CD14-positive monocyte (primary cell): ENCODE measurements around the gene MBNL3. TPM values are rescaled to one million over a fixed set of nuclear protein-coding genes. Genes with fewer than 3 reads are reported as not detected.

Experiments
- DNase-seq, 3 donors: peaks; one replicate each; pipeline ENCODE4 v3.0.0-alpha.2; 2011 to 2022
- H2AFZ ChIP-seq: 2 replicates; pipeline ENCODE4 v1.6.0; 2012; ENCODE audit warnings: mild to moderate bottlenecking, low read depth, low read length, inconsistent platforms; ENCODE audit not compliant: insufficient read depth, poor library complexity, severe bottlenecking
- H3K27ac ChIP-seq, 2 donors: 1 replicate in 1 of 2; 2 replicates in 1 of 2; pipeline ENCODE4 v1.5.1; 2012 to 2013; ENCODE audit warnings: low read length in 2 of 2, control low read depth in 1 of 2, inconsistent platforms in 1 of 2, low read depth in 1 of 2, mild to moderate bottlenecking in 1 of 2
- H3K27me3 ChIP-seq, 2 donors: one replicate each; pipeline versions ENCODE4 v1.6.0 to v1.6.1; 2011 to 2013; ENCODE audit warnings: low read length in 2 of 2; ENCODE audit not compliant: control insufficient read depth in 2 of 2, insufficient read depth in 2 of 2
- H3K36me3 ChIP-seq, 2 donors: replicated peaks in 1 of 2; 1 replicate in 1 of 2; 2 replicates in 1 of 2; pipeline versions ENCODE4 v1.5.1 to v1.6.1; 2012 to 2013; ENCODE audit warnings: low read length in 2 of 2, control low read depth in 1 of 2, inconsistent platforms in 1 of 2, mild to moderate bottlenecking in 1 of 2; ENCODE audit not compliant: insufficient read depth in 2 of 2, control insufficient read depth in 1 of 2
- H3K4me1 ChIP-seq, 2 donors: 1 replicate in 1 of 2; 2 replicates in 1 of 2; pipeline versions ENCODE4 v1.5.1 to v1.6.1; 2012 to 2013; ENCODE audit warnings: low read length in 2 of 2, control low read depth in 1 of 2, inconsistent platforms in 1 of 2, mild to moderate bottlenecking in 1 of 2, moderate library complexity in 1 of 2; ENCODE audit not compliant: insufficient read depth in 2 of 2, control insufficient read depth in 1 of 2
- H3K4me2 ChIP-seq: replicated peaks from 2 replicates; pipeline ENCODE3; 2012; ENCODE audit warnings: low read length, moderate library complexity, mild to moderate bottlenecking; ENCODE audit not compliant: poor library complexity, severe bottlenecking; ENCODE audit errors: extremely low read depth
- H3K4me3 ChIP-seq, 3 experiments: fragments of 200-600 bp in 1 of 3; sonication (generic) in 1 of 3; replicated peaks in 1 of 3; 1 replicate in 2 of 3; 2 replicates in 1 of 3; pipeline ENCODE4 v1.5.1; 2011 to 2013; ENCODE audit warnings: low read length in 3 of 3, mild to moderate bottlenecking in 3 of 3, control low read depth in 2 of 3, low read depth in 2 of 3, inconsistent platforms in 1 of 3, moderate library complexity in 1 of 3
- H3K79me2 ChIP-seq: 2 replicates; pipeline ENCODE4 v1.6.0; 2012; ENCODE audit warnings: mild to moderate bottlenecking, control low read depth, inconsistent platforms, low read length, moderate library complexity; ENCODE audit not compliant: insufficient read depth
- H3K9ac ChIP-seq: 2 replicates; pipeline ENCODE4 v1.6.0; 2017; ENCODE audit warnings: low read length, mild to moderate bottlenecking; ENCODE audit not compliant: insufficient read depth, poor library complexity, severe bottlenecking
- H3K9me3 ChIP-seq, 2 donors: replicated peaks in 1 of 2; 1 replicate in 1 of 2; 2 replicates in 1 of 2; pipeline versions ENCODE4 v1.5.1 to v1.6.1; 2012 to 2013; ENCODE audit warnings: low read length in 2 of 2, control low read depth in 1 of 2; ENCODE audit not compliant: control insufficient read depth in 1 of 2, insufficient read depth in 1 of 2
- H4K20me1 ChIP-seq: 2 replicates; pipeline ENCODE4 v1.6.0; 2012; ENCODE audit warnings: mild to moderate bottlenecking, low read length, control low read depth, moderate library complexity; ENCODE audit not compliant: insufficient read depth
- H3K27ac Mint-ChIP-seq, 7 donors: one replicate each; pipeline ENCODE4 v1.8.0; 2020; ENCODE audit warnings: mild to moderate bottlenecking in 7 of 7, mixed read lengths in 7 of 7, moderate library complexity in 6 of 7, inconsistent platforms in 2 of 7
- H3K27me3 Mint-ChIP-seq, 3 donors: one replicate each; pipeline ENCODE4 v1.8.0; 2021 to 2022; ENCODE audit warnings: low read depth in 3 of 3, mild to moderate bottlenecking in 3 of 3, mixed read lengths in 3 of 3, moderate library complexity in 3 of 3, inconsistent platforms in 1 of 3
- H3K36me3 Mint-ChIP-seq, 2 donors: one replicate each; pipeline ENCODE4 v1.8.0; 2020; ENCODE audit warnings: mixed read lengths in 2 of 2, inconsistent platforms in 1 of 2, mild to moderate bottlenecking in 1 of 2
- H3K4me1 Mint-ChIP-seq: one replicate; pipeline ENCODE4 v1.8.0; 2020; ENCODE audit warnings: mild to moderate bottlenecking, mixed read lengths
- H3K4me3 Mint-ChIP-seq, 2 donors: one replicate each; pipeline ENCODE4 v1.8.0; 2020; ENCODE audit warnings: mild to moderate bottlenecking in 2 of 2, mixed read lengths in 2 of 2, moderate library complexity in 1 of 2
- H3K9me3 Mint-ChIP-seq, 7 donors: one replicate each; pipeline ENCODE4 v1.8.0; 2020 to 2022; ENCODE audit warnings: mixed read lengths in 7 of 7, mild to moderate bottlenecking in 6 of 7, moderate library complexity in 6 of 7, inconsistent platforms in 2 of 7
- WGBS: methylation state at CpG from one replicate; pipeline ENCODE4 v1.1.5; 2013; ENCODE audit warnings: missing lambda C conversion rate; ENCODE audit not compliant: insufficient coverage; 5-methylcytosine and 5-hydroxymethylcytosine counted together
- intact Hi-C, 2 donors: fragments of 100-400 bp; cut with micrococcal nuclease; formaldehyde crosslinking; loops; one replicate each; pipeline versions ENCODE4 v1.15.0 to v1.15.1; 2023
- polyA plus RNA-seq, 3 donors: library from polyadenylated mRNA; depleted of rRNA in 1 of 3; unstranded in 2 of 3; stranded (reverse) in 1 of 3; fragments of 300-500 nt in 2 of 3; fragments of >200 nt in 1 of 3; fragmentation: Illumina TruSeq in 2 of 3; gene quantifications; 1 replicate in 2 of 3; 2 replicates in 1 of 3; pipeline ENCODE4 v1.2.3, GENCODE V29; 2012 to 2021
- TF ChIP-seq, protein P1 (sequence below): fragments of 200-600 bp; IDR thresholded peaks from one replicate; pipeline ENCODE4 v1.8.0; 2022; ENCODE audit warnings: antibody characterized with exemption, mild to moderate bottlenecking

The MBNL3 gene
- polyA plus RNA-seq, 3 donors: 7.4 to 32.8 (median 22.4) TPM

DNA sequence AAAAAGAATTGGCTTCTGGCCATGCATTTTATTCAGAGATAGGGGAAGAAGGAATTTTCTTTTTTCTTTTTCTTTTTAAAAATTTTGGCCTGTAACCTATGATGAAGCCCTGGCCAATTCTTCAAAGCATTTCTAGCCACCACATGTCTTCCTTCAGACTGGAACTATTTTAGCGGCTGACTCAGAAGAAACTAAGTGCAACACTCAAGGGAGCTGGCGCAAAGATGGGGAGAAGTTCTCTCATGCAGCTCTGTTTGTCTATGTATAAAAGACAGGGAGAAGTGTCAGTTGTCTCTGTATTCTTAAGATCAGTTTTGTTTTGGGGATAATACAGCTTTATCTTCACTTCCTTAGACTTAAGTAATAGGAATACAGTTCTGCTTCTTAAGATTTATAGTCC is 46.1 kb downstream of the MBNL3 start:
- intact Hi-C loops: no loop called here
- H3K27me3 Mint-ChIP-seq: peaks cover 0 to 4% (median 0%) of the 10 kb centered on the region in 3 donors

DNA sequence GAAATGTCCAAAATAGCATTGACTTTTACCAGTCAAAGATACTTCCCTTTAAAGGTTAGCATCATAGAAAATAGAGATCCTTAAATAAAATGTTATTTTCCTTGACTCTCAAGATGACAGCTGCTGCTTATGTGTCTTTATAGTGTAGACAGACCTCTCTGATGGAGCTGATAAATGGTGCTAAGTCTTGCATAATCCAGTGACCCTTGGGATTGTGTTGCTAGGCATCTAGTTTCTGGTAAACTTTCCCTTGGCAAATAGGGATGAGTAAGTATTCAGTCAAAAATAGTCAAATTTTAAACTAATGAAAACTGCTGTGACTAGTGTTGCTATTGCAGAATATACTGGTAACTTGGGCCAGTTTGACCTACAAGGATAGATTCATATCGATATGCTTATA is 53.6 kb downstream of the MBNL3 start:
- peaks cover 0 to 2% (median 0%) of the 10 kb centered on the region in 3 donors for H3K27me3 Mint-ChIP-seq
- H3K4me3 Mint-ChIP-seq: no peak overlapping the region
- H3K79me2 ChIP-seq: no peaks in the 10 kb centered on the region
- no peak overlapping the region for H3K27ac ChIP-seq
- no peak overlapping the region for H2AFZ ChIP-seq
- WGBS: no CpG with 5 or more reads among the region's 1 CpG
- H3K36me3 Mint-ChIP-seq: peaks cover 0 to 3% of the 10 kb centered on the region in 2 donors
- intact Hi-C loops: no loop called here
- TF ChIP-seq, protein P1, sequence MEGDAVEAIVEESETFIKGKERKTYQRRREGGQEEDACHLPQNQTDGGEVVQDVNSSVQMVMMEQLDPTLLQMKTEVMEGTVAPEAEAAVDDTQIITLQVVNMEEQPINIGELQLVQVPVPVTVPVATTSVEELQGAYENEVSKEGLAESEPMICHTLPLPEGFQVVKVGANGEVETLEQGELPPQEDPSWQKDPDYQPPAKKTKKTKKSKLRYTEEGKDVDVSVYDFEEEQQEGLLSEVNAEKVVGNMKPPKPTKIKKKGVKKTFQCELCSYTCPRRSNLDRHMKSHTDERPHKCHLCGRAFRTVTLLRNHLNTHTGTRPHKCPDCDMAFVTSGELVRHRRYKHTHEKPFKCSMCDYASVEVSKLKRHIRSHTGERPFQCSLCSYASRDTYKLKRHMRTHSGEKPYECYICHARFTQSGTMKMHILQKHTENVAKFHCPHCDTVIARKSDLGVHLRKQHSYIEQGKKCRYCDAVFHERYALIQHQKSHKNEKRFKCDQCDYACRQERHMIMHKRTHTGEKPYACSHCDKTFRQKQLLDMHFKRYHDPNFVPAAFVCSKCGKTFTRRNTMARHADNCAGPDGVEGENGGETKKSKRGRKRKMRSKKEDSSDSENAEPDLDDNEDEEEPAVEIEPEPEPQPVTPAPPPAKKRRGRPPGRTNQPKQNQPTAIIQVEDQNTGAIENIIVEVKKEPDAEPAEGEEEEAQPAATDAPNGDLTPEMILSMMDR: no peak
- H3K4me3 ChIP-seq: no peak overlapping the region
- H3K4me2 ChIP-seq: no peak overlapping the region
- peaks cover 2% of the 10 kb centered on the region for H3K4me1 Mint-ChIP-seq
- no peak overlapping the region for H3K9ac ChIP-seq
- H3K4me1 ChIP-seq: no peaks in the 10 kb centered on the region
- peaks cover 0 to 1% (median 0%) of the 10 kb centered on the region in 7 donors for H3K9me3 Mint-ChIP-seq
- H4K20me1 ChIP-seq: no peaks in the 10 kb centered on the region
- peaks cover 0 to 3% of the 10 kb centered on the region in 2 donors for H3K27me3 ChIP-seq
- H3K36me3 ChIP-seq: no peaks in the 10 kb centered on the region
- no peaks in the 10 kb centered on the region for H3K9me3 ChIP-seq
- DNase-seq: no peak
- no peak overlapping the region for H3K27ac Mint-ChIP-seq

More for the DNA sequence above, 46.1 kb downstream of the MBNL3 start:
- Histone ChIP-seq H3K4me2 (peak overlapping the region; percentile 40), H3K9me3 (no peaks in the 10 kb centered on the region), H3K4me1 (peaks cover 27 to 28% of the 10 kb centered on the region in 2 donors), H3K79me2 (no peaks in the 10 kb centered on the region), H3K4me3 (peak overlapping the region in 1 of 3 experiments; percentile 15), H3K36me3 (no peaks in the 10 kb centered on the region), H3K9ac (no peak overlapping the region), H3K27ac (peak overlapping the region in 1 of 2 donors; percentile 66), H2AFZ (no peak overlapping the region), H4K20me1 (no peaks in the 10 kb centered on the region), H3K27me3 (peaks cover 0 to 3% of the 10 kb centered on the region in 2 donors)
- Mint-ChIP-seq H3K27ac (peak overlapping the region in 6 of 7 donors; percentile 40 to 77 (median 68)), H3K36me3 (no peaks in the 10 kb centered on the region), H3K4me3 (no peak overlapping the region), H3K4me1 (peaks cover 32% of the 10 kb centered on the region), H3K9me3 (peaks cover 0 to 13% (median 5%) of the 10 kb centered on the region in 7 donors)
- TF ChIP-seq, protein P1: no peak
- WGBS: no CpG with 5 or more reads among the region's 2 CpGs
- DNase-seq: peak; percentile 3 to 5 (median 3)
